ENCODE measurements around the gene LRRFIP1. TPM values are rescaled to one million over a fixed set of nuclear protein-coding genes. Genes with fewer than 3 reads are reported as not detected.
A peak's percentile ranks its signal among the peaks of the same experiment; 100 is the strongest.

The LRRFIP1 gene
- total and polyA plus RNA-seq, 2 of the 13 experiments (the other 11 are each of a cell fraction or from before 2014, with no cell fraction given) = 15.9 to 40.5 TPM

GRCh38 chr2:237591141-237591881 lies 36.1 kb upstream of the LRRFIP1 start (continued):
- TF ChIP-seq ZNF788 (CRISPR knock-in tag; IDR thresholded peaks at IDR 0.05; ENCODE audit: borderline replicate concordance) (0 out of 2 replicates have a peak, but pooled peaks have one; percentile 36), ZNF18 (CRISPR knock-in tag; IDR thresholded peaks at IDR 0.05; ENCODE audit: insufficient replicate concordance) (no peak), CREBL2 (CRISPR knock-in tag; IDR thresholded peaks at IDR 0.05; ENCODE audit: borderline replicate concordance) (no peak), NR3C1 (CRISPR knock-in tag; IDR thresholded peaks at IDR 0.05) (no peak), ZNF747 (CRISPR knock-in tag; IDR thresholded peaks at IDR 0.05; ENCODE audit: borderline replicate concordance) (no peak), ZMYM4 (CRISPR knock-in tag; IDR thresholded peaks at IDR 0.05) (no peak), PHF21A (CRISPR knock-in tag; IDR thresholded peaks at IDR 0.05) (no peak), SPEN (CRISPR knock-in tag; IDR thresholded peaks at IDR 0.05; ENCODE audit: low read depth) (no peak), ATF7 (IDR thresholded peaks at IDR 0.05) (no peak), ATF7 (CRISPR knock-in tag; IDR thresholded peaks at IDR 0.05) (0 out of 2 replicates have a peak, but pooled peaks have one; percentile 24), ZNF205 (CRISPR knock-in tag; IDR thresholded peaks at IDR 0.05) (no peak), ZNF329 (CRISPR knock-in tag; IDR thresholded peaks at IDR 0.05; ENCODE audit: low read depth) (peak; percentile 65; the same call in 1 of the 2 replicates), EEA1 (CRISPR knock-in tag; IDR thresholded peaks at IDR 0.05; ENCODE audit: borderline replicate concordance) (no peak), KDM6A (CRISPR knock-in tag; IDR thresholded peaks at IDR 0.05; ENCODE audit: low read depth) (no peak), ZNF629 (CRISPR knock-in tag; conservative IDR thresholded peaks at IDR 0.05) (no peak), AHR (CRISPR knock-in tag; IDR thresholded peaks at IDR 0.05) (0 out of 2 replicates have a peak, but pooled peaks have one; percentile 40), MYC (CRISPR knock-in tag; IDR thresholded peaks at IDR 0.05; ENCODE audit: borderline replicate concordance) (peak; percentile 39), ZNF496 (CRISPR knock-in tag; IDR thresholded peaks at IDR 0.05; ENCODE audit: insufficient replicate concordance) (no peak), ZNF550 (CRISPR knock-in tag; IDR thresholded peaks at IDR 0.05; ENCODE audit: borderline replicate concordance) (peak; percentile 62; the same call in 1 of the 2 replicates), ZSCAN21 (CRISPR knock-in tag; IDR thresholded peaks at IDR 0.05; ENCODE audit: borderline replicate concordance) (no peak; the same call in 1 of the 2 replicates)

All from HepG2 (cell line).